OCI-LY7 (cell line): ENCODE results near the gene HOXD8. TPM values are rescaled to one million over a fixed set of nuclear protein-coding genes. Genes with fewer than 3 reads are reported as not detected.

Experiments used
- BruUV-seq: library from RNA; stranded (reverse); fragments of 400-500 nt; replicated peaks from 2 replicates; lab custom pipeline; 2021; lab: Mats Ljungman, UMichigan
- CTCF ChIA-PET: fragments of 300-600 bp; sonication (Branson Sonifier 250); formaldehyde crosslinking; loops from one replicate; lab custom pipeline; 2022; ENCODE audit warnings: antibody characterized with exemption; ENCODE audit not compliant: unreplicated experiment; lab: Charles Lee
- POLR2A ChIA-PET: fragments of 300-600 bp; sonication (Branson Sonifier 250); formaldehyde crosslinking; loops from one replicate; lab custom pipeline; 2022; ENCODE audit warnings: antibody characterized with exemption; lab: Charles Lee
- DNase-seq: peaks from one replicate; pipeline ENCODE4 v3.0.0-alpha.2; 2015; ENCODE audit warnings: low spot score
- H2AFZ ChIP-seq: fragments of 200-600 bp; sonication (generic), shearing (Covaris generic); 2 replicates; pipeline ENCODE4 v1.6.1; 2014; ENCODE audit warnings: mild to moderate bottlenecking, antibody characterized with exemption, low read length, moderate library complexity
- H3K27ac ChIP-seq: fragments of 200-600 bp; sonication (generic); 2 replicates; pipeline ENCODE4 v1.5.1; 2014; ENCODE audit warnings: mixed run types, low read depth, mild to moderate bottlenecking, moderate library complexity, low read length, inconsistent platforms; ENCODE audit not compliant: poor library complexity, severe bottlenecking
- H3K36me3 ChIP-seq: fragments of 200-600 bp; sonication (generic); 2 replicates; pipeline ENCODE4 v1.6.1; 2014; ENCODE audit warnings: mild to moderate bottlenecking, antibody characterized with exemption, low read length, moderate library complexity, mixed read lengths; ENCODE audit not compliant: insufficient read depth
- H3K4me1 ChIP-seq: fragments of 200-600 bp; sonication (generic); 2 replicates; pipeline ENCODE4 v1.5.1; 2014; ENCODE audit warnings: mild to moderate bottlenecking, low read length; ENCODE audit not compliant: insufficient read depth, poor library complexity, severe bottlenecking
- H3K4me2 ChIP-seq: fragments of 200-600 bp; sonication (generic); 2 replicates; pipeline ENCODE4 v1.6.1; 2014; ENCODE audit warnings: mild to moderate bottlenecking, low read length
- H3K4me3 ChIP-seq: fragments of 200-600 bp; sonication (generic); 2 replicates; pipeline ENCODE4 v1.5.1; 2014; ENCODE audit warnings: mild to moderate bottlenecking, low read depth, low read length; ENCODE audit not compliant: poor library complexity, severe bottlenecking
- H3K79me2 ChIP-seq: fragments of 200-600 bp; sonication (generic); 2 replicates; pipeline ENCODE4 v1.6.1; 2016; ENCODE audit warnings: low read depth, mild to moderate bottlenecking, low read length, moderate library complexity, mixed read lengths; ENCODE audit not compliant: insufficient read depth
- H3K9me2 ChIP-seq: fragments of 200-600 bp; sonication (generic); 2 replicates; pipeline ENCODE4 v1.6.1; 2016; ENCODE audit warnings: mild to moderate bottlenecking, low read length, mixed read lengths; ENCODE audit not compliant: insufficient read depth
- H3K9me3 ChIP-seq: fragments of 200-600 bp; sonication (generic); 2 replicates; pipeline ENCODE4 v1.6.1; 2014; ENCODE audit warnings: mild to moderate bottlenecking, mixed run types, low read length, mixed read lengths
- H4K20me1 ChIP-seq: fragments of 200-600 bp; sonication (generic); 2 replicates; pipeline ENCODE4 v1.6.1; 2014; ENCODE audit warnings: mild to moderate bottlenecking, antibody characterized with exemption, low read length, moderate library complexity, mixed read lengths; ENCODE audit not compliant: insufficient read depth
- CTCF ChIP-seq: fragments of 200-600 bp; sonication (generic); conservative IDR thresholded peaks from 2 replicates; pipeline ENCODE4 v1.5.1; 2014; ENCODE audit warnings: mild to moderate bottlenecking, antibody characterized with exemption, low read length, moderate library complexity, mixed read lengths
- EZH2phosphoT487 ChIP-seq: fragments of 200-600 bp; sonication (generic); IDR thresholded peaks from 2 replicates; pipeline ENCODE4 v1.6.1; 2018; ENCODE audit warnings: low read depth, borderline replicate concordance, mild to moderate bottlenecking, mixed run types, antibody characterized with exemption, low read length, moderate library complexity, mixed read lengths
- intact Hi-C: fragments of 100-400 bp; cut with micrococcal nuclease; formaldehyde crosslinking; loops from one replicate; pipeline ENCODE4 v1.10.0; 2022; ENCODE audit not compliant: unreplicated experiment
- total RNA-seq, 2 experiments: library from RNA; depleted of rRNA in 1 of 2; stranded (reverse); fragments of >200 nt in 1 of 2; shearing (Covaris generic) in 1 of 2; gene quantifications; 2 replicates each; pipeline ENCODE4 v1.2.3, GENCODE V29; 2014 to 2022

The HOXD8 gene
- total RNA-seq, 2 experiments from 2014 or later = not detected

- ChIA-PET CTCF (no interaction called here), POLR2A (no interaction called here)
- H3K79me2 ChIP-seq = no peaks in the 10 kb centered on the region
- no peaks in the 10 kb centered on the region for H3K9me3 ChIP-seq
- H4K20me1 ChIP-seq = no peaks in the 10 kb centered on the region
- H3K4me2 ChIP-seq = no peak overlapping the region
- H3K4me1 ChIP-seq = no peaks in the 10 kb centered on the region
- H3K27ac ChIP-seq = no peak overlapping the region
- H3K4me3 ChIP-seq = no peak overlapping the region
- TF ChIP-seq EZH2phosphoT487 (no peak), CTCF (no peak)
- BruUV-seq = no TSS peak
- H3K9me2 ChIP-seq = no peaks in the 10 kb centered on the region
- DNase-seq = no peak
- intact Hi-C loops = no loop called here
- H3K36me3 ChIP-seq = no peaks in the 10 kb centered on the region
- H2AFZ ChIP-seq = no peak overlapping the region
These were observed 41.2 kb downstream of the HOXD8 start for GRCh38 chr2:176170602-176171305.

DNA sequence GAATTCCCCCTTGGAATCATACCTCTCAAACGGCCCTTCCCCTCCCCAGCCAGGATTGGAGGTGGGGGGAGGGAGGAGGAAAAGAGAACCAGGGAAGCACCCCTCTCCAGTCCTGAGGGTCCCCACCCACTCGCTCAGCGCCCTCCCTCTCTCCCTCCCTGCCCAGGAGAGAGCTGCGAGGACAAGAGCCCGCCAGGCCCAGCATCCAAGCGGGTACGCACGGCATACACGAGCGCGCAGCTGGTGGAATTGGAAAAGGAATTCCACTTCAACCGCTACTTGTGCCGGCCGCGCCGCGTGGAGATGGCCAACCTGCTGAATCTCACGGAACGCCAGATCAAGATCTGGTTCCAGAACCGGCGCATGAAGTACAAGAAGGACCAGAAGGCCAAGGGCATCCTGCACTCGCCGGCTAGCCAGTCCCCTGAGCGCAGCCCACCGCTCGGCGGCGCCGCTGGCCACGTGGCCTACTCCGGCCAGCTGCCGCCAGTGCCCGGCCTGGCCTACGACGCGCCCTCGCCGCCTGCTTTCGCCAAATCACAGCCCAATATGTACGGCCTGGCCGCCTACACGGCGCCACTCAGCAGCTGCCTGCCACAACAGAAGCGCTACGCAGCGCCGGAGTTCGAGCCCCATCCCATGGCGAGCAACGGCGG, 42.0 kb downstream of the HOXD8 start:
- CTCF ChIA-PET = no interaction called here

More for the DNA sequence above, 42.0 kb downstream of the HOXD8 start:
- no TSS peak for BruUV-seq
- Histone ChIP-seq H3K9me2 (no peaks in the 10 kb centered on the region), H3K27ac (no peak overlapping the region), H4K20me1 (no peaks in the 10 kb centered on the region), H3K4me2 (no peak overlapping the region), H3K9me3 (no peaks in the 10 kb centered on the region), H3K4me3 (no peak overlapping the region), H3K36me3 (no peaks in the 10 kb centered on the region), H3K4me1 (no peaks in the 10 kb centered on the region), H3K79me2 (no peaks in the 10 kb centered on the region), H2AFZ (no peak overlapping the region)
- no peak for TF ChIP-seq CTCF
- no peak for TF ChIP-seq EZH2phosphoT487
- intact Hi-C loops = no loop called here
- no peak for DNase-seq
- POLR2A ChIA-PET = no interaction called here
